ENCODE measurements around the gene GNAQ.
"Not testable (repeated sequence)": the region's sequence is repeated elsewhere in the genome, so short reads cannot be mapped to it uniquely, and the experiment has no call there.

The GNAQ gene

DNA sequence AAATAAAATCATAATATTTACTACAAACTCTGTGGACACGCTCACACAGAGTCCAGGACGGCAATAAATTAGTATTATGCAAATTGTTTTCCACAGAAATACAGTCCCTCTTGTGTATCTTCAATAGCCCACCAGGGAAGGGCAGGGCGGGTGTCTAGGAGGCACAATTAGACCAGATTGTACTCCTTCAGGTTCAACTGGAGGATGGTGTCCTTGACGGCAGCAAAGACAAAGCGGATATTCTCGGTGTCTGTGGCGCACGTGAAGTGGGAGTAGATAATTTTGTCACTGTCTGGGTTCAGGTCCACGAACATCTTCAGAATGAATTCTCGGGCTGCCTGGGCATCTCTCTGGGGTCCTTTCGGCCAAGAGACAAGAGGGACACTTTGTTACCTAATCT is 310.5 kb downstream of the GNAQ start:
- not testable (repeated sequence) for DNase-seq

- no peak for DNase-seq
These were observed 312.3 kb downstream of the GNAQ start for GRCh38 chr9:77719321-77719720.

- not testable (repeated sequence) for DNase-seq
These were observed 313.3 kb downstream of the GNAQ start for GRCh38 chr9:77718298-77718640.

DNA sequence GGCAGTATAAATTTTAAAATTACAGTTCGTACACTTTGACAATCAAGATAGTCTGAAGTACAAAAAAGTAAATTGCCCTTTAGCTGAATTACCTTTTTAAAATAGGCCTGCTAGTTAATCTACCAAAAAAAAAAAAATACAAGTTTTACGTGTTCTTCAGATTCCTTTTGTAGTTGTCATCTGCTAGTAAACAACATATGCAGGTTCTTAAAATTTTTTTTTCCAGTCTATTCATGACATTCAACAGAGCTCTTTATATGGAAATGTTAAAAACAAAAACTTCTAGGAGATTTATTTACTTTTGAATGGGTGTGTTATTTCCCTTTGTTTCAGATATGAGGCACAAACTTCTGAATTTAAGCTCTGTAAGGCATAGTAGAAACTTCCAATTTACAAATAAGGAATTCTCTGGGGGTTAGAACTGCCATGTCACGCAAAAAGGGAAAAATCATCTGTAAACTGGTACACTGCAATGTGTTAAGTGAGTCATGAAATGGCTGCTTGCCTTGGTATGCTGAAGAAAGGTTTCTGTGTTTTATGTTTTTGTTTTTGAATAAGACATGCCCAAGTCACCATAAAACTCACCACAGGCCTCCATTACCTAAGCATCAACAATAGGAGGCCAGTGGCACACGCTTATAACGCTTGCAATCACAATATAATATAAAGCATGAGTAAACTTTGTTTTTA is 313.9 kb downstream of the GNAQ start:
- not testable (repeated sequence) for DNase-seq

DNA sequence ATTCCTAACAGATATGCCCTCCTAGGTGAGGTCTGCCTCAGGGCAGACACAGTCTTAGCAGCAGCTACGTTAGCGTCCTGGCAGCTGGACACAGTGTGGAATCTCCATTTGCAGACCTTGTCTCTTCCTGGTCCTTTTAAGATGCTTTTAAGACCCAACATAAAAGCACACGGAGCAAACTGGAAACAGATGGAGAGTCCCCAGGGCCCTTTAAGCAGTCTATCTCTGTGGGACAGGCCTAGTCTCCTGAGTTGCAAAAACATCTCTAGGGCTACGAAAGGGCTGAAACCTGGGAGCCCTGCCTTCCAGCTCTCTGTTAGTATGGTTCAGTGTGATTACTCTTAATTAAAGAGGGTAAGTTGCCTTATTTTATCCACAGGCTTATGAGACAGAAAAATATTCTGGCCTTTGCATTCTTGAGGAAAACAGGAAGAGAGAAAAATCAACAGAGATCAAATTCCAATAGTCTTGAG is 317.5 kb downstream of the GNAQ start:
- DNase-seq, result no peak

DNA sequence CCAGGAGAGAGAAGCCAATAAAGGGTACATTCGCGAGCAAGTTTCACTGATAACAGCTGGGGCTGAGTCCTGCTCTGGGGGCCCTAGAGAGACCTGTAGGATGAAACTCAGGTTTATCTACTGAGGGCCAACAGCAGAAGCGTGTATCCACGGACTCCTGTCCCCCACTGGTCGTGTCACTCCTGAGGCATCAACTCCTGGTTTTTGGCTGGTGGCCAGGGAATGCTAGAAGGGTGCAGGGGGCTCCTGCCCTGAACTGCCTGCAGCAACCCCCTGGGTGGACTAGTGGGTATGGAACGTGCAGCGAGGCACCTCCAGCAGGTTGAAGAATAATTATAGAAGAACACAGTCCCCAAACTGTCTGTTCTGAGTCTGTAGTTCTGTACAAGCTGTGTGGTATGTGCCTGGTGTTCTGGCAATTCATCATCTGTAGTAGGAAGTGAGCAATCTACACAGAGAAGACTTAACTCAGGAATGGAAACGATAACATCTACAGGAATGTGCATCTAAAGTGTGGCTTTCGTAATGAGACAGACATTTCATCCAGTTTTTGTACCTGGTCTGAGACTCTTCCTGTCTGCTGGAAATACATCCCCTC is 319.0 kb downstream of the GNAQ start:
- DNase-seq, result no peak

GRCh38 chr9:77710965-77711648 is 320.5 kb downstream of the GNAQ start:
- DNase-seq, result no peak

GRCh38 chr9:77710316-77710715 is 321.3 kb downstream of the GNAQ start:
- DNase-seq, result no peak

- no peak for DNase-seq
These were observed 323.4 kb downstream of the GNAQ start for GRCh38 chr9:77708064-77708815.

DNA sequence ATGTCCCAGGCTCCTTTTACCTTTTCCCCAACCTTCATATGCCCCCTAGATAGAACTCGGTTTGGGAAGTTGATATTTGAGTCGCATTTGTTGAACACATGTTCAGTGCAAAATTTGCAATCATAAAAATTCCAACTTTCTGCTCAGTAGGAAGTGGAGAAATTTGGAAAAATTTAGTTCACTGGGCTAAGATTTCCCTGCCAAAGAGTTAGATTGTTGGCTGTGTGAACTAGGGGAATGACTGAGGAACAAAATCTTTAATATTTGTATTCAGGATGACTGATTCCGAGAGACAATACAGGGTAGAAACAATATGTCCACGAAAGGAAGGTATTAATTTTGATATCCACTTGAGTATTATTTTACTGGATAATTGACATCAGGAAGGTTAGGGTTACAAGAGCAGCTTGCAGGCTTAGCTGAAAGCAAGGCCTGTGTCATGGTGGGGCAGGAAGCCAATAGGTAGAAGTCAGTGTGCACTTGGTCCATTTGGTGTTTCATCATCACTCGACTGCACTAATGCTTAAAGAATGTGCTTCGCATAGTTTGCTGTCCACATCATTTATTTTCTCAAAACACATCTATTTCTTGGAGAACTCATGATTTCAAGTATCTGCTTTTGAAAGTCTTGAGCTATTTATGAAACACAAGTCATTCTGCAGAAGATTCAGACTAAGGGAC is 324.1 kb downstream of the GNAQ start:
- DNase-seq, result no peak

- no peak for DNase-seq
These were observed 326.0 kb downstream of the GNAQ start for GRCh38 chr9:77705636-77706035.

DNA sequence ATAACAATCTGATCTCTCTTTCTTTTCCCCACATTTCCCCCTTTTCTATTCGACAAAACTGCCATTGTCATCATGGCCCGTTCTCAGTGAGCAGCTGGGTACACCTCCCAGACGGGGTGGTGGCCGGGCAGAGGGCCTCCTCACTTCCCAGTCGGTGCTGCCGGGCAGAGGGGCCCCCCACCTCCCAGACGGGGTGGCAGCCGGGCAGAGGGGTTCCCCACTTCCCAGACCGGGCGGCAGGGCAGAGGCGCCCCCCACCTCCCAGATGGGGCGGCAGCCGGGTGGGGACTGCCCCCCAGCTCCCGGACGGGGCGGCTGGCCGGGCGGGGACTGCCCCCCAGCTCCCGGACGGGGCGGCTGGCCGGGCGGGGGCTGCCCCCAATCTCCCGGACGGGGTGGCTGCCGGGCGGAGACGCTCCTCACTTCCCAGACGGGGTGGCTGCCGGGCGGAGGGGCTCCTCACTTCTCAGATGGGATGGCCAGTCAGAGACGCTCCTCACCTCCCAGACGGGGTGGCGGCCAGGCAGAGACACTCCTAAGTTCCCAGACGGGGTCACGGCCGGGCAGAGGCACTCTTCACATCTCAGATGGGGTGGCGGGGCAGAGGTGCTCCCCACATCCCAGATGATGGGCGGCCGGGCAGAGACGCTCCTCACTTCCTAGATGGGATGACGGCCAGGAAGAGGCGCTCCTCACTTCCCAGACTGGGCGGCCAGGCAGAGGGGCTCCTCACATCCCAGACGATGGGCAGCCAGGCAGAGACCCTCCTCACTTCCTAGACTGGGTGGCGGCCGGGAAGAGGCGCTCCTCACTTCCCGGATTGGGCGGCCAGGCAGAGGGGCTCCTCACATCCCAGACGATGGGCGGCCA is 328.9 kb downstream of the GNAQ start:
- not testable (repeated sequence) for DNase-seq

- DNase-seq, result no peak
These were observed 334.2 kb downstream of the GNAQ start for GRCh38 chr9:77697238-77697984.

DNA sequence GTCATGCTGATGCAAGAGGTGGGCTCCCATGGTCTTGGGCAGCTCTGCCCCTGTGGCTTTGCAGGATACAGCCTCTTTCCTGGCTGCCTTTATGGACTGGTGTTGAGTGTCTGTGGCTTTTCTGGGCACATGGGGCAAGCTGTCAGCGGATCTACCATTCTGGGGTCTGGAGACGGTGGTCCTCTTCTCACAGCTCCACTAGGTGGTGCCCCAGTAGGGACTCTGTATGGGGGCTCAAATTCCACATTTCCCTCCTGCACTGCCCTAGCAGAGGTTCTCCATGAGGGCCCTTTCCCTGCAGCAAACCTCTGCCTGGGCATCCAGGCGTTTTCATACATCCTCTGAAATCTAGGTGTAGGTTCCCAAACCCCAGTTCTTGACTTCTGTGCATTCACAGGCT is 340.9 kb downstream of the GNAQ start:
- not testable (repeated sequence) for DNase-seq

DNA sequence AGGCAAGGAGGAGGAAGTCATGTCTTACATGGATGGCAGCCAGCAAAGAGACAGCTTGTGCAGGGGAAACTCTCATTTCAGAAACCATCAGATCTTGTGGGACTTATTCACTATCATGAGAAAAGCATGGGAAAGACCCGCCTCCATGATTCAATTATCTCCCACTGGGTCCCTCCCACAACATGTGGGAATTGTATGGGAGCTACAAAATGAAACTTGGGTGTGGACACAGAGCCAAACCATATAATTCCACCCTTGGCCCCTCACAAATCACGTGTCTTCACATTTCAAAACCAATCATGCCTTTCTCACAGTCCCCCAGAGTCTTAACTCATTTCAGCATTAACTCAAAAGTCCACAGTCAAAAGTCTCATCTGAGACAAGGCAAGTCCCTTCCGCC is 341.5 kb downstream of the GNAQ start:
- not testable (repeated sequence) for DNase-seq

DNA sequence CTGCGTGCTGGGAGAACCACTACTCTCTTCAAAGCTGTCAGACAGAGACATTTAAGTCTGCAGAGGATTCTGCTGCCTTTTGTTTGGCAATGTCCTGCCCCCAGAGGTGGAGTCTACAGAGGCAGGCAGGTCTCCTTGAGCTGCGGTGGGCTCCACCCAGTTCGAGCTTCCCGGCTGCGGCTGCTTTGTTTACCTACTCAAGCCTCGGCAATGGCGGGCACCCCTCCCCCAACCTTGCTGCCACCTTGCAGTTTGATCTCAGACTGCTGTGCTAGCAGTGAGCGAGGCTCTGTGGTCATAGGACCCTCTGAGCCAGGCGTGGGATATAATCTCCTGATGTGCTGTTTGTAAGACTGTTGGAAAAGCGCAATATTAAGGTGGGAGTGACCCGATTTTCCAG is 343.9 kb downstream of the GNAQ start:
- not testable (repeated sequence) for DNase-seq

- DNase-seq, result no peak
These were observed 351.0 kb downstream of the GNAQ start for GRCh38 chr9:77680581-77680980.

- DNase-seq, result no peak
These were observed 351.8 kb downstream of the GNAQ start for GRCh38 chr9:77679661-77680368.

DNA sequence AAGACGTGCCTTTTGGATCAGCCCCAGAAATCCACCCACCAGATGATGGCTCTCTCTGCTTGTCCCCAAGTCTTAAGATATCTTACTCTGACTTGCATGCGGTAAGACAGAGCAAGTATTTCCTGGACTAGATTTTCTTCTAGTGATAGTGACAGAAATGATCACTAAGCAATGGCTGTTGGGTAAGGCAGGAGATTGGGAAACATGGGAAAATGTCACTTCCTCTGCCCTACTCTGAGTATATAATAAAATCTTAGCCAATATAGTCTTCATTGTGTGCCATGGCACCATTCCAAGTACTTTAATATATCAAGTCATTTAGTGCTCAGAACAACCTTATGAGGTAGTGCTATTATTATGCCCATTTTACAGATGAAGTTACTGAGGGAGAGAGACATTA is 352.5 kb downstream of the GNAQ start:
- DNase-seq, result no peak

DNA sequence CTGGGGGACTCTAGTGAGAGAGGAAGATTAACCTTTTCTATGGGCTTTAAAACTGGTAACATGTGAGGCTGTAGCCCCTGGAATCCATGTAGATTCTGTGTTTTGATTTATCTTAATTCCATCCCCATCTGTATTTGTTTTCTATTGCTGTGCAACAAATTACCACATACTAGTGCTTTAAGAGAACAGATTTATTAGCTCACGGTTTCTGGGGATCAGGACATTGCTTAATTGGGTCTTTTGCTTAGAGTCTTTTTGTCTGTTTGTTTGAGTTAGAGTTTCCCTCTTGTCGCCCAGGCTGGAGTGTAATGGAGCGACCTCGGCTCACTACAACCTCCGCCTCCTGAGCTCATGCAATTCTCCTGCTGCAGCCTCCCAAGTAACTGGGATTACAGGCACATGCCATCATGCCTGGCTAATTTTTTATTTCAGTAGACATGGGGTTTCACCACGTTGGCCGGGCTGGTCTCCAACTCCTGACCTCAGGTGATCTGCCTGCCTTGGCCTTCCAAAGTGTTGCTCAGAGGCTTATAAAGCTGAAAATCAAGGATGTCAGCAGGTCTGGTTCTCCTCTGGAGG is 353.6 kb downstream of the GNAQ start:
- DNase-seq, result no peak
